K562 (cell line): ENCODE results near the gene CCPG1. TPM values are rescaled to one million over a fixed set of nuclear protein-coding genes. Genes with fewer than 3 reads are reported as not detected.

Source experiments
- ATAC-seq: fragments of 200-7000 bp; cut with Tn5 transposase; 3 replicates; pipeline ENCODE4 v1.9.1; 2020; ENCODE audit warnings: moderate library complexity
- BruUV-seq: library from RNA; stranded (reverse); fragments of 400-500 nt; replicated peaks from 2 replicates; lab custom pipeline; 2021; lab: Mats Ljungman, UMichigan
- CTCF ChIA-PET: fragments of 300-600 bp; formaldehyde crosslinking; extraction: SDS; loops from one replicate; lab custom pipeline; 2021; ENCODE audit warnings: low intra/inter-chr PET ratio; lab: Yijun Ruan, JAX
- POLR2A ChIA-PET: fragments of 300-600, 350-650 bp; sonication (Branson Sonifier 250); formaldehyde crosslinking; extraction: SDS; loops from one replicate; lab custom pipeline; 2021; ENCODE audit warnings: antibody characterized with exemption, inconsistent platforms; lab: Yijun Ruan, JAX
- DNase-seq, 4 experiments: peaks; one replicate each; pipeline versions ENCODE4 v3.0.0 to v3.0.0-alpha.2; 2011 to 2018; ENCODE audit warnings: low spot score in 3 of 4, mixed read lengths in 3 of 4; ENCODE audit errors: extremely low read depth in 1 of 4
- FAIRE-seq: peaks from 2 replicates; lab custom pipeline; 2011; peaks lifted over from hg19 to GRCh38; lab: Jason Lieb, UNC
- H2AFZ ChIP-seq: 2 replicates; pipeline ENCODE4 v1.6.0; 2011; ENCODE audit warnings: low read depth, low read length, control low read depth, inconsistent platforms
- H3K27ac ChIP-seq: fragments of 200-600 bp; 3 replicates; pipeline ENCODE4 v1.8.0; 2011; ENCODE audit warnings: low read depth, mild to moderate bottlenecking, control low read depth, inconsistent platforms, low read length, moderate library complexity, mixed read lengths; ENCODE audit errors: extremely low read depth
- H3K27me3 ChIP-seq, 2 experiments: fragments of 300-600 bp in 1 of 2; 2 replicates in 1 of 2; 3 replicates in 1 of 2; pipeline versions ENCODE4 v1.6.0 to v1.8.0; 2011; ENCODE audit warnings: inconsistent platforms in 2 of 2, low read length in 2 of 2, mild to moderate bottlenecking in 1 of 2, mixed read lengths in 1 of 2, moderate library complexity in 1 of 2; ENCODE audit not compliant: control insufficient read depth in 2 of 2, insufficient read depth in 2 of 2
- H3K36me3 ChIP-seq: fragments of 300-600 bp; 3 replicates; pipeline ENCODE4 v1.8.0; 2011; ENCODE audit warnings: mild to moderate bottlenecking, low read length, inconsistent platforms; ENCODE audit not compliant: control insufficient read depth, insufficient read depth
- H3K4me1 ChIP-seq, 2 experiments: fragments of 200-600 bp in 1 of 2; replicated peaks in 1 of 2; 2 replicates in 1 of 2; 3 replicates in 1 of 2; pipeline versions ENCODE4 v1.5.1 to v1.8.0; 2011; ENCODE audit warnings: inconsistent platforms in 2 of 2, low read length in 2 of 2, mild to moderate bottlenecking in 1 of 2, mixed read lengths in 1 of 2, moderate library complexity in 1 of 2; ENCODE audit not compliant: control insufficient read depth in 2 of 2, insufficient read depth in 2 of 2
- H3K4me2 ChIP-seq: 2 replicates; pipeline ENCODE4 v1.6.1; 2011; ENCODE audit warnings: low read length, control low read depth, inconsistent platforms, mixed read lengths; ENCODE audit not compliant: insufficient read depth
- H3K4me3 ChIP-seq: fragments of 200-600 bp; sonication (generic), shearing (Covaris generic); 2 replicates; pipeline ENCODE4 v1.5.1; 2016; ENCODE audit warnings: control low read depth, inconsistent platforms
- H3K79me2 ChIP-seq: fragments of 200-600 bp; 3 replicates; pipeline ENCODE4 v1.8.0; 2011; ENCODE audit warnings: low read length, inconsistent platforms; ENCODE audit not compliant: control insufficient read depth, insufficient read depth
- H3K9ac ChIP-seq, 2 experiments: 2 replicates each; pipeline versions ENCODE4 v1.6.0 to v1.6.1; 2011; ENCODE audit warnings: low read depth in 2 of 2, low read length in 2 of 2, control low read depth in 1 of 2, inconsistent platforms in 1 of 2, mild to moderate bottlenecking in 1 of 2, mixed read lengths in 1 of 2; ENCODE audit not compliant: insufficient read depth in 1 of 2
- H3K9me1 ChIP-seq: one replicate; pipeline ENCODE4 v1.6.0; 2011; ENCODE audit warnings: inconsistent platforms, mild to moderate bottlenecking, low read length, moderate library complexity; ENCODE audit not compliant: control insufficient read depth, insufficient read depth
- H3K9me3 ChIP-seq: replicated peaks from 2 replicates; pipeline ENCODE4 v1.5.1; 2011; ENCODE audit warnings: low read depth, low read length, inconsistent platforms; ENCODE audit not compliant: control insufficient read depth, insufficient read depth
- H4K20me1 ChIP-seq: replicated peaks from 2 replicates; pipeline ENCODE4 v1.6.1; 2011; ENCODE audit warnings: low read length, inconsistent platforms, mixed read lengths; ENCODE audit not compliant: control insufficient read depth, insufficient read depth
- ELK3 ChIP-seq: fragments of 450-650 bp; formaldehyde crosslinking; IDR thresholded peaks from 2 replicates; pipeline ENCODE4 v1.4.0; 2020; ENCODE audit warnings: mild to moderate bottlenecking
- FOXA1 ChIP-seq: fragments of 450-650 bp; IDR thresholded peaks from 2 replicates; pipeline ENCODE4 v1.6.1; 2016; ENCODE audit warnings: mild to moderate bottlenecking, borderline replicate concordance
- HNRNPUL1 ChIP-seq: fragments of 200-400 bp; formaldehyde crosslinking; IDR thresholded peaks from 2 replicates; pipeline ENCODE4 v1.6.1; 2017; ENCODE audit warnings: low read length
- SFPQ ChIP-seq: fragments of 200-400 bp; formaldehyde crosslinking; IDR thresholded peaks from 2 replicates; pipeline ENCODE4 v1.6.1; 2017; ENCODE audit warnings: mild to moderate bottlenecking, low read depth, low read length, moderate library complexity
- SMAD2 ChIP-seq: fragments of 150-350 bp; IDR thresholded peaks from 2 replicates; pipeline ENCODE4 v1.6.1; 2014; ENCODE audit warnings: low read depth, mild to moderate bottlenecking, low read length
- SMAD3 ChIP-seq: fragments of 450-650 bp; formaldehyde crosslinking; conservative IDR thresholded peaks from 2 replicates; pipeline ENCODE4 v1.4.0; 2020; ENCODE audit warnings: mild to moderate bottlenecking
- THRA ChIP-seq: fragments of 450-650 bp; IDR thresholded peaks from 2 replicates; pipeline ENCODE4 v1.6.1; 2017; ENCODE audit warnings: mild to moderate bottlenecking, moderate library complexity
- ZBTB5 ChIP-seq: fragments of 450-650 bp; IDR thresholded peaks from 2 replicates; pipeline ENCODE4 v1.6.1; 2017; ENCODE audit warnings: antibody characterized with exemption
- ZC3H11A ChIP-seq: IDR thresholded peaks from 2 replicates; pipeline ENCODE4 v1.6.1; 2012; ENCODE audit warnings: low read depth, low read length, improper control_type of control experiment
- ZKSCAN1 ChIP-seq: fragments of 150-350 bp; IDR thresholded peaks from 2 replicates; pipeline ENCODE4 v1.6.1; 2016; ENCODE audit warnings: low read depth, low read length
- ZNF431 ChIP-seq: sonication (generic); formaldehyde crosslinking; IDR thresholded peaks from 2 replicates; pipeline ENCODE4 v1.8.0; 2022; ENCODE audit warnings: mild to moderate bottlenecking, missing genetic modification reagents
- WGBS: fragments of 100-300 bp; shearing (Covaris generic); methylation state at CpG from one replicate; pipeline ENCODE4 v1.1.6; 2016; ENCODE audit warnings: low coverage, mixed read lengths; ENCODE audit not compliant: insufficient coverage; ENCODE audit errors: missing lambda C conversion rate; 5-methylcytosine and 5-hydroxymethylcytosine counted together
- in situ Hi-C: fragments of 300-500 bp; cut with MboI; formaldehyde crosslinking; loops from 4 replicates; pipeline ENCODE4 v1.15.0; 2018; ENCODE audit warnings: inconsistent platforms, mixed read lengths
- intact Hi-C: fragments of 100-400 bp; cut with micrococcal nuclease; formaldehyde crosslinking; loops from 2 replicates; pipeline ENCODE4 v1.14.2; 2022
- polyA plus RNA-seq, 8 experiments: library from polyadenylated mRNA; depleted of rRNA in 4 of 8; stranded (reverse) in 5 of 8; unstranded in 3 of 8; fragments of >200 nt; fragmentation: Nextera tagmentation in 2 of 8; fragmentation: Illumina TruSeq in 1 of 8; extraction: Ambion mirVana in 2 of 8; extraction: Trizol in 1 of 8; gene quantifications; 2 replicates each; pipeline versions ENCODE4 v1.2.1 to v1.2.3, GENCODE V29; 2011 to 2014; ENCODE audit warnings: inconsistent platforms in 1 of 8, missing spikeins in 1 of 8
- total RNA-seq, 7 experiments: library from RNA; depleted of rRNA in 6 of 7; stranded (reverse); fragments of >200 nt in 6 of 7; fragmentation: Illumina TruSeq in 2 of 7; extraction: Trizol in 2 of 7; gene quantifications; 2 replicates each; pipeline versions ENCODE4 v1.2.1 to v1.2.3, GENCODE V29; 2011 to 2021; ENCODE audit warnings: low replicate concordance in 1 of 7

The CCPG1 gene
- total and polyA plus RNA-seq, 9 of the 15 experiments (the other 6 are each of a cell fraction or from before 2014, with no cell fraction given), result 33.0 to 54.9 (median 41.1) TPM

DNA sequence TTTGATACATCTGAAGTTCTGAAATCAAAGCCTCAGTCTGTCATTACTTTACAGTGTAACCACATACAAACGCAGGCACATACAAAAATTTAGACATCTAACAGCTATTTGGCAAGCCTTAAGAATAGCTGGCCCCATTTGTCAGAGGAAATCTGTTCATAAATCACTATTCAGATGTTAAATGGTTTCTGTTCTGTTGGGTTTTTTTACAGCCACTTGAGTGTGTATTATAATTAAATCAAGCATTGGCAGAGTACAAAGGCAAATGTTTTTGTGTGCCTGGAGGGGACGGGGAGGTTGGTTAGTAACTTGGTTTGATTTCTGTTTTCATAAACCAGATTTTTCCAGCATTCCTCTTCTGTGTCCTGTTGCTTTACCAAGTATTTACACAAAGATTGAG, 65.0 kb downstream of the CCPG1 start:
- Histone ChIP-seq H2AFZ (no peak overlapping the region), H3K27ac (no peak overlapping the region), H3K9ac (no peak overlapping the region), H3K4me3 (no peak overlapping the region), H4K20me1 (no peaks in the 10 kb centered on the region; the same call in 1 of the 2 replicates), H3K9me1 (no peaks in the 10 kb centered on the region), H3K27me3 (no peaks in the 10 kb centered on the region), H3K4me1 (peaks cover 0 to 4% of the 10 kb centered on the region in 2 experiments; a peak in 3 of 5 replicates), H3K79me2 (no peaks in the 10 kb centered on the region), H3K9me3 (no peaks in the 10 kb centered on the region), H3K4me2 (no peak overlapping the region), H3K36me3 (peaks cover 37% of the 10 kb centered on the region)
- intact Hi-C loops (no loop called here), in situ Hi-C loops (no loop called here)
- 66% methylated on average over 2 of the region's 2 CpGs for WGBS
- FAIRE-seq, result no peak
- POLR2A ChIA-PET, result no interaction called here
- no TSS peak for BruUV-seq
- CTCF ChIA-PET, result no interaction called here
- no peak for DNase-seq
- no peak for ATAC-seq
- TF ChIP-seq ELK3 (no peak), THRA (no peak), FOXA1 (no peak), SMAD3 (CRISPR knock-in tag) (no peak), ZBTB5 (no peak), ZC3H11A (no peak), ZKSCAN1 (no peak), ZNF431 (CRISPR knock-in tag) (no peak), SMAD2 (no peak), SFPQ (no peak), HNRNPUL1 (no peak)
